ENCODE results near the gene OR1J2. TPM values are rescaled to one million over a fixed set of nuclear protein-coding genes. Genes with fewer than 3 reads are reported as not detected.

The OR1J2 gene
- total RNA-seq (2014; rRNA removed; shearing (Covaris generic); ENCODE audit: low replicate concordance): not detected in 2 replicates

DNA sequence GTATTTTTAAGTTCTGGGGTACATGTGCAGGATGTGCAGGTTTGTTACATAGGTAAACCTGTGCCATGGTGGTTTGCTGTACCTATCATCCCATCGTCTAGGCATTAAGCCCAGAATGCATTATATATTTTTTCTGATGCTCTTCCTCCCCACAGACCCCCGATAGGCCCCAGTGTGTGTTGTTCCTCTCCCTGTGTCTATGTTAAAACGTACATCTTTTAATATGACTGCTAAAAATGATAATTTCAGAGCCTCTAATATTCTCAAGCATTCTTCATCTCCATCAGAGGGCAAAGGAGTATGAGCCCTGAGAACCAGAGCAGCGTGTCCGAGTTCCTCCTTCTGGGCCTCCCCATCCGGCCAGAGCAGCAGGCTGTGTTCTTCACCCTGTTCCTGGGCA lies at the start of gene OR1J2:
Gene OR1J2 (plus strand): TSS at position 301 of the 400 bp plus-strand sequence. CDS start 0 bp downstream, at position 301.
- Histone ChIP-seq H3K36me3 (ENCODE audit: insufficient read depth, low read length) (no peaks in the 10 kb centered on the region), H3K4me2 (ENCODE audit: low read depth, low read length, poor library complexity, severe bottlenecking) (no peak within 1 kb of the TSS), H3K4me3 (ENCODE audit: low read length) (no peak within 1 kb of the TSS), H3K79me2 (ENCODE audit: low read length) (no peaks in the 10 kb centered on the region), H3K27me3 (ENCODE audit: low read length) (no peaks in the 10 kb centered on the region), H3K9me3 (ENCODE audit: low read length) (no peaks in the 10 kb centered on the region), H4K20me1 (ENCODE audit: insufficient read depth, low read depth, low read length) (no peaks in the 10 kb centered on the region), H3K9ac (ENCODE audit: low read length) (no peak within 1 kb of the TSS), H3K9me2 (replicated peaks; ENCODE audit: insufficient read depth, low read length) (no peaks in the 10 kb centered on the region), H3K27ac (ENCODE audit: low read length) (no peak within 1 kb of the TSS), H3K4me1 (ENCODE audit: low read length) (no peaks in the 10 kb centered on the region), H2AFZ (ENCODE audit: low read length) (no peak within 1 kb of the TSS)
- no peak for DNase-seq

- peak overlapping the region; percentile 56 for H2AFZ ChIP-seq (ENCODE audit: low read length)
- peak overlapping the region; percentile 40 for H3K9ac ChIP-seq (ENCODE audit: low read length)
- peaks cover 6% of the 10 kb centered on the region; the same call in 1 of the 2 replicates for H3K4me1 ChIP-seq (ENCODE audit: low read length)
- peak overlapping the region; percentile 58; the same call in 1 of the 2 replicates for H3K4me3 ChIP-seq (ENCODE audit: low read length)
- no peaks in the 10 kb centered on the region for H3K27me3 ChIP-seq (ENCODE audit: low read length)
- H3K27ac ChIP-seq (ENCODE audit: low read length): no peak overlapping the region
- H3K4me2 ChIP-seq (ENCODE audit: low read depth, low read length, poor library complexity, severe bottlenecking): peak overlapping the region; percentile 68
- H3K9me3 ChIP-seq (ENCODE audit: low read length): no peaks in the 10 kb centered on the region
- H3K79me2 ChIP-seq (ENCODE audit: low read length): no peaks in the 10 kb centered on the region
- H3K9me2 ChIP-seq (replicated peaks; ENCODE audit: insufficient read depth, low read length): no peaks in the 10 kb centered on the region
- no peaks in the 10 kb centered on the region for H4K20me1 ChIP-seq (ENCODE audit: insufficient read depth, low read depth, low read length)
- no peaks in the 10 kb centered on the region for H3K36me3 ChIP-seq (ENCODE audit: insufficient read depth, low read length)
- DNase-seq: peak; percentile 71
These were observed 46.6 kb upstream of the OR1J2 start for GRCh38 chr9:122463828-122464632.

- Histone ChIP-seq H3K9ac (ENCODE audit: low read length) (peak overlapping the region; percentile 40), H3K36me3 (ENCODE audit: insufficient read depth, low read length) (no peaks in the 10 kb centered on the region)
These were observed 45.7 kb upstream of the OR1J2 start for GRCh38 chr9:122464633-122465567.

GRCh38 chr9:122466456-122466855 lies 44.1 kb upstream of the OR1J2 start:
- Histone ChIP-seq H3K9ac (ENCODE audit: low read length) (no peak overlapping the region), H3K27me3 (ENCODE audit: low read length) (no peaks in the 10 kb centered on the region), H3K36me3 (ENCODE audit: insufficient read depth, low read length) (no peaks in the 10 kb centered on the region), H3K79me2 (ENCODE audit: low read length) (no peaks in the 10 kb centered on the region), H3K4me2 (ENCODE audit: low read depth, low read length, poor library complexity, severe bottlenecking) (no peak overlapping the region), H3K9me2 (replicated peaks; ENCODE audit: insufficient read depth, low read length) (no peaks in the 10 kb centered on the region), H3K4me3 (ENCODE audit: low read length) (no peak overlapping the region), H3K4me1 (ENCODE audit: low read length) (peaks cover 6% of the 10 kb centered on the region; the same call in 1 of the 2 replicates), H4K20me1 (ENCODE audit: insufficient read depth, low read depth, low read length) (no peaks in the 10 kb centered on the region), H2AFZ (ENCODE audit: low read length) (no peak overlapping the region), H3K27ac (ENCODE audit: low read length) (no peak overlapping the region), H3K9me3 (ENCODE audit: low read length) (no peaks in the 10 kb centered on the region)
- DNase-seq: no peak

More at GRCh38 chr9:122464633-122465567, 45.7 kb upstream of the OR1J2 start:
- Histone ChIP-seq H2AFZ (ENCODE audit: low read length) (peak overlapping the region; percentile 56), H3K79me2 (ENCODE audit: low read length) (no peaks in the 10 kb centered on the region), H3K9me2 (replicated peaks; ENCODE audit: insufficient read depth, low read length) (no peaks in the 10 kb centered on the region), H3K4me3 (ENCODE audit: low read length) (peak overlapping the region; percentile 58), H3K9me3 (ENCODE audit: low read length) (no peaks in the 10 kb centered on the region), H3K27ac (ENCODE audit: low read length) (no peak overlapping the region), H4K20me1 (ENCODE audit: insufficient read depth, low read depth, low read length) (no peaks in the 10 kb centered on the region), H3K4me1 (ENCODE audit: low read length) (peaks cover 6% of the 10 kb centered on the region; the same call in 1 of the 2 replicates), H3K4me2 (ENCODE audit: low read depth, low read length, poor library complexity, severe bottlenecking) (peak overlapping the region; percentile 68), H3K27me3 (ENCODE audit: low read length) (no peaks in the 10 kb centered on the region)
- DNase-seq: peak; percentile 89

- Histone ChIP-seq H3K9ac (ENCODE audit: low read length) (no peak overlapping the region), H4K20me1 (ENCODE audit: insufficient read depth, low read depth, low read length) (no peaks in the 10 kb centered on the region), H3K4me1 (ENCODE audit: low read length) (peaks cover 6% of the 10 kb centered on the region; the same call in 1 of the 2 replicates), H3K9me2 (replicated peaks; ENCODE audit: insufficient read depth, low read length) (no peaks in the 10 kb centered on the region), H2AFZ (ENCODE audit: low read length) (no peak overlapping the region), H3K4me3 (ENCODE audit: low read length) (no peak overlapping the region), H3K27ac (ENCODE audit: low read length) (no peak overlapping the region), H3K79me2 (ENCODE audit: low read length) (no peaks in the 10 kb centered on the region), H3K36me3 (ENCODE audit: insufficient read depth, low read length) (no peaks in the 10 kb centered on the region), H3K9me3 (ENCODE audit: low read length) (no peaks in the 10 kb centered on the region), H3K27me3 (ENCODE audit: low read length) (no peaks in the 10 kb centered on the region), H3K4me2 (ENCODE audit: low read depth, low read length, poor library complexity, severe bottlenecking) (no peak overlapping the region)
- no peak for DNase-seq
These were observed 41.9 kb upstream of the OR1J2 start for GRCh38 chr9:122468735-122469134.

- Histone ChIP-seq H3K4me1 (ENCODE audit: low read length) (no peaks in the 10 kb centered on the region), H3K9ac (ENCODE audit: low read length) (no peak overlapping the region), H3K27me3 (ENCODE audit: low read length) (0 out of 2 replicates have a peak, but pooled peaks cover 2% of the 10 kb centered on the region), H3K27ac (ENCODE audit: low read length) (no peak overlapping the region), H3K4me3 (ENCODE audit: low read length) (no peak overlapping the region), H3K9me3 (ENCODE audit: low read length) (no peaks in the 10 kb centered on the region), H4K20me1 (ENCODE audit: insufficient read depth, low read depth, low read length) (no peaks in the 10 kb centered on the region), H2AFZ (ENCODE audit: low read length) (no peak overlapping the region), H3K36me3 (ENCODE audit: insufficient read depth, low read length) (no peaks in the 10 kb centered on the region), H3K79me2 (ENCODE audit: low read length) (no peaks in the 10 kb centered on the region), H3K4me2 (ENCODE audit: low read depth, low read length, poor library complexity, severe bottlenecking) (no peak overlapping the region), H3K9me2 (replicated peaks; ENCODE audit: insufficient read depth, low read length) (no peaks in the 10 kb centered on the region)
- no peak for DNase-seq
These were observed 36.0 kb upstream of the OR1J2 start for GRCh38 chr9:122474561-122474960.

DNA sequence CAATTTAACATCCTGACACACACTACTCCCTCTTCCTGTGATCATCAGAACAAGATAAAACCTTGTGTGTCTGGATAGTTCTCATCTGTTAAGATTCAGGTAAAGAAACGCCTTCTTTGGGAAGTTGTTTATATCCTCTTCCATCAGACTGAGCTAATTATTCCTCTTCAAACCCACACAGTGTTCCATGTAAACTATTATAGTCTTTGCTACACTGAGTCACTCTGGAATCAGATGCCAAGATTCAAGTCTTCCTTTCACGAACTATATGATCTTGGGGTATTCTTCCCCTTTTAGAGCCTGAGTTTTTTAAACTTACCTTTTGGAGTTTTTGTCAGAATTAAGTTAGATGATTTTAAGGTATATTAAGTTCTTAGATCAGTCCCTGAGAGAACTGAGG lies 34.9 kb upstream of the OR1J2 start:
- Histone ChIP-seq H3K36me3 (ENCODE audit: insufficient read depth, low read length) (no peaks in the 10 kb centered on the region), H3K27me3 (ENCODE audit: low read length) (0 out of 2 replicates have a peak, but pooled peaks cover 2% of the 10 kb centered on the region), H3K4me2 (ENCODE audit: low read depth, low read length, poor library complexity, severe bottlenecking) (no peak overlapping the region), H3K4me3 (ENCODE audit: low read length) (no peak overlapping the region), H4K20me1 (ENCODE audit: insufficient read depth, low read depth, low read length) (no peaks in the 10 kb centered on the region), H2AFZ (ENCODE audit: low read length) (no peak overlapping the region), H3K9me2 (replicated peaks; ENCODE audit: insufficient read depth, low read length) (no peaks in the 10 kb centered on the region), H3K4me1 (ENCODE audit: low read length) (no peaks in the 10 kb centered on the region), H3K9ac (ENCODE audit: low read length) (no peak overlapping the region), H3K79me2 (ENCODE audit: low read length) (no peaks in the 10 kb centered on the region), H3K9me3 (ENCODE audit: low read length) (no peaks in the 10 kb centered on the region), H3K27ac (ENCODE audit: low read length) (no peak overlapping the region)
- no peak for DNase-seq

DNA sequence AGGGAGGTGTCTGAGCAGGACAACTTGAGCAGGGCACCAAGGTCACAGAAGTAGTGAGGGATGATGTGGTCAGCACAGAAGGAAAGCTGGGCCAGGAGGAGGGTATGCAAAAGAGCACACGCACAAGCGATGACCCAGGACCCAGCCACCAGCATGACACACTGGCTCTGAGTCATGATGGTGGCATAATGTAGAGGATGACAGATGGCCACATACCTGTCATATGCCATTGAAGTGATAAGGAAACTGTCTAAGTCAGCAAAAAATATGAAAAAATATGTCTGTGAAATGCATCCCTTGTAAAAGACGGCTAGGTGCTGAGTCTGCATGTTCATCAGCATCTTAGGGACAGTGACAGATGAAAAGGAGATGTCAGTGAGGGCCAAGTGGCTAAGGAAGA lies 33.3 kb upstream of the OR1J2 start:
- H3K27ac ChIP-seq (ENCODE audit: low read length): no peak overlapping the region
- no peak overlapping the region for H3K9ac ChIP-seq (ENCODE audit: low read length)
- no peak for DNase-seq
- H3K27me3 ChIP-seq (ENCODE audit: low read length): 0 out of 2 replicates have a peak, but pooled peaks cover 2% of the 10 kb centered on the region
- no peaks in the 10 kb centered on the region for H3K79me2 ChIP-seq (ENCODE audit: low read length)
- H4K20me1 ChIP-seq (ENCODE audit: insufficient read depth, low read depth, low read length): no peaks in the 10 kb centered on the region
- H3K9me3 ChIP-seq (ENCODE audit: low read length): no peaks in the 10 kb centered on the region
- no peaks in the 10 kb centered on the region for H3K9me2 ChIP-seq (replicated peaks; ENCODE audit: insufficient read depth, low read length)
- no peaks in the 10 kb centered on the region for H3K4me1 ChIP-seq (ENCODE audit: low read length)
- H3K4me3 ChIP-seq (ENCODE audit: low read length): no peak overlapping the region
- no peak overlapping the region for H2AFZ ChIP-seq (ENCODE audit: low read length)
- no peaks in the 10 kb centered on the region for H3K36me3 ChIP-seq (ENCODE audit: insufficient read depth, low read length)
- no peak overlapping the region for H3K4me2 ChIP-seq (ENCODE audit: low read depth, low read length, poor library complexity, severe bottlenecking)

Measured in Karpas-422 (cell line).